ENCODE data around the gene ZNF653. TPM values are rescaled to one million over a fixed set of nuclear protein-coding genes. Genes with fewer than 3 reads are reported as not detected.

The ZNF653 gene, protein sequence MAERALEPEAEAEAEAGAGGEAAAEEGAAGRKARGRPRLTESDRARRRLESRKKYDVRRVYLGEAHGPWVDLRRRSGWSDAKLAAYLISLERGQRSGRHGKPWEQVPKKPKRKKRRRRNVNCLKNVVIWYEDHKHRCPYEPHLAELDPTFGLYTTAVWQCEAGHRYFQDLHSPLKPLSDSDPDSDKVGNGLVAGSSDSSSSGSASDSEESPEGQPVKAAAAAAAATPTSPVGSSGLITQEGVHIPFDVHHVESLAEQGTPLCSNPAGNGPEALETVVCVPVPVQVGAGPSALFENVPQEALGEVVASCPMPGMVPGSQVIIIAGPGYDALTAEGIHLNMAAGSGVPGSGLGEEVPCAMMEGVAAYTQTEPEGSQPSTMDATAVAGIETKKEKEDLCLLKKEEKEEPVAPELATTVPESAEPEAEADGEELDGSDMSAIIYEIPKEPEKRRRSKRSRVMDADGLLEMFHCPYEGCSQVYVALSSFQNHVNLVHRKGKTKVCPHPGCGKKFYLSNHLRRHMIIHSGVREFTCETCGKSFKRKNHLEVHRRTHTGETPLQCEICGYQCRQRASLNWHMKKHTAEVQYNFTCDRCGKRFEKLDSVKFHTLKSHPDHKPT
- total RNA-seq = 1 to 10 TPM; 2.7 to 7.0 (median 3.9) TPM
- long read RNA-seq = 0 reads

DNA sequence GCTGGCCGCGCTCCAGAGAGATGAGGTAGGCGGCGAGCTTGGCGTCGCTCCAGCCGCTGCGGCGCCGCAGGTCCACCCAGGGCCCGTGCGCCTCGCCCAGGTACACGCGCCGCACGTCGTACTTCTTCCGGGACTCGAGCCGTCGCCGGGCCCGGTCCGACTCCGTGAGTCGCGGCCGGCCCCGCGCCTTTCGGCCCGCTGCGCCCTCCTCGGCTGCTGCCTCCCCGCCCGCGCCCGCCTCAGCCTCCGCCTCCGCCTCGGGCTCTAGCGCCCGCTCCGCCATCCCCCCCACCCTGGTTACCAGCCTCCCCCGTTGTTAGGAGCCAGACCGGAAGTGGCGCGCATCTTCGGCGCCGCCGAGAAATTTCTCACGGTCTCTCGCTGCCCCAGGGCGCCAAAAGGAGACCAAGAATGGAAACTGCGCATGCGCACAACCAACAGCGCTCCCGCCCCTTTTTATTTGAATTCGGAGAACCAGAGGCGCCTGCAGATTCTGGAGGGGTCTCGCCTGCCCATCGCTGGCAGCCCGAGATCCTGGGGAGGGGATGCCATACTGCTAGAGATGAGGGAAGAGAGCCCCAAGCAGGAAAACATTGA, at the start of gene ZNF653:
Gene ZNF653 (minus strand): TSS at position 336 of the 597 bp plus-strand sequence. CDS start 53 bp downstream, at position 283.
- peak within 1 kb of the TSS; percentile 74 to 88 (median 81) for H3K27ac ChIP-seq
- peaks cover 0 to 11% (median 0%) of the 10 kb centered on the region in 4 donors for H3K4me1 ChIP-seq
- DNase-seq (peak; percentile 92 to 95 (median 95)), ATAC-seq (peak; percentile 68 to 82 (median 74))
- no peaks in the 10 kb centered on the region for H3K27me3 ChIP-seq
- no peaks in the 10 kb centered on the region for H3K36me3 ChIP-seq
- H3K9me3 ChIP-seq = no peaks in the 10 kb centered on the region
- TF ChIP-seq, protein P1, sequence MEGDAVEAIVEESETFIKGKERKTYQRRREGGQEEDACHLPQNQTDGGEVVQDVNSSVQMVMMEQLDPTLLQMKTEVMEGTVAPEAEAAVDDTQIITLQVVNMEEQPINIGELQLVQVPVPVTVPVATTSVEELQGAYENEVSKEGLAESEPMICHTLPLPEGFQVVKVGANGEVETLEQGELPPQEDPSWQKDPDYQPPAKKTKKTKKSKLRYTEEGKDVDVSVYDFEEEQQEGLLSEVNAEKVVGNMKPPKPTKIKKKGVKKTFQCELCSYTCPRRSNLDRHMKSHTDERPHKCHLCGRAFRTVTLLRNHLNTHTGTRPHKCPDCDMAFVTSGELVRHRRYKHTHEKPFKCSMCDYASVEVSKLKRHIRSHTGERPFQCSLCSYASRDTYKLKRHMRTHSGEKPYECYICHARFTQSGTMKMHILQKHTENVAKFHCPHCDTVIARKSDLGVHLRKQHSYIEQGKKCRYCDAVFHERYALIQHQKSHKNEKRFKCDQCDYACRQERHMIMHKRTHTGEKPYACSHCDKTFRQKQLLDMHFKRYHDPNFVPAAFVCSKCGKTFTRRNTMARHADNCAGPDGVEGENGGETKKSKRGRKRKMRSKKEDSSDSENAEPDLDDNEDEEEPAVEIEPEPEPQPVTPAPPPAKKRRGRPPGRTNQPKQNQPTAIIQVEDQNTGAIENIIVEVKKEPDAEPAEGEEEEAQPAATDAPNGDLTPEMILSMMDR (IDR thresholded peaks at IDR 0.05) = no peak
- TF ChIP-seq POLR2A (IDR thresholded peaks at IDR 0.05) = peak; percentile 65
- peak within 1 kb of the TSS; percentile 73 to 89 (median 86) for H3K4me3 ChIP-seq
- intact Hi-C loops (cut with DNase I) = no loop called here
- WGBS (ENCODE audit: insufficient coverage, low coverage, low lambda C conversion rate, missing lambda C conversion rate) = 0% methylated on average over 22 of the region's 65 CpGs

DNA sequence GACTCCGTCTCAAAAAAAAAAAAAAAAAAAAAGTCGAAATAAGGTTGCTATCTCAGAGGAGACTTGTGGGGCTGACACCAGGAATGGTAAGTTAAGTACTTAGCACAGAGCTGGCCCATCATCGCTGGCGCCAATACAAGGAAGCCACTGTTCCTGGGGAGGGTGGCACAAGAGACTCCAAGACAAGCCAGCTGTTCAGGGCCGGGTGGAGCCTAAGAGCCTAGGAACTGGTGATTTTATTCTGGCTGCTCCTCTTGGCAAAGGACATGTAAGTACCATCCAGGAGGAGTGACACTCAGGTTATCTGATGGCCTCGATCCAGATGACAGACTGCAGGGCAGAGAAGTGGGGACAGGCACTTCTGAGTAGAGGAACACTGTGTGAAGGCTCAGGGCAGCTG, 49.6 kb upstream of the ZNF653 start:
- Histone ChIP-seq H3K9me3 (no peaks in the 10 kb centered on the region), H3K27ac (no peak overlapping the region), H3K27me3 (no peaks in the 10 kb centered on the region), H3K4me1 (peaks cover 0 to 14% (median 4%) of the 10 kb centered on the region in 4 donors), H3K4me3 (no peak overlapping the region), H3K36me3 (peaks cover 0 to 9% (median 5%) of the 10 kb centered on the region in 4 donors)
- ATAC-seq = no peak
- TF ChIP-seq, protein P1 (IDR thresholded peaks at IDR 0.05) = no peak
- TF ChIP-seq POLR2A (IDR thresholded peaks at IDR 0.05) = no peak
- intact Hi-C loops (cut with DNase I) = no loop called here
- no peak for DNase-seq
- 85% methylated on average over 4 of the region's 6 CpGs for WGBS (ENCODE audit: insufficient coverage, low coverage, low lambda C conversion rate, missing lambda C conversion rate)

DNA sequence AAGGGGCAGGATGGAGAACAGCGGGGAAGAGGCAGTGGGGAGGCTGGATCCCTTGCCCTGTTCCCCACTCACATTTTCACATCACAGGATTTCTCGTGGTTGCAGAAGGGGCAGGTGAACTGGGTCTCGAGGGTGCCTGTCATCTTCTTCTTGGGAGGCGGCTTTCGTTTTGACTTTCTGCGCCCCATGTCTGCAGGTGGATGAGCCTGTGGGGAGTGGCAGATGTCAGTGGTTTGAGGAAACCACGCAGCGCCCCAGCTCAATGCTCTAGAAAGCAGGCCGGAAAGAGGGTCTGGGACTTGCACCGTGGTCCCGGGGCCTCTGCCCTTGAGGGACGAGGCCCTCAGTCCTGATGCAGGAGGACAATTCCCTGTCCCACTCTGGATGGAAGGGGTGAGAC, 48.5 kb upstream of the ZNF653 start:
- Histone ChIP-seq H3K36me3 (peaks cover 0 to 9% (median 5%) of the 10 kb centered on the region in 4 donors), H3K4me1 (peaks cover 0 to 8% (median 0%) of the 10 kb centered on the region in 4 donors), H3K27ac (no peak overlapping the region), H3K4me3 (no peak overlapping the region), H3K9me3 (no peaks in the 10 kb centered on the region), H3K27me3 (no peaks in the 10 kb centered on the region)
- WGBS (ENCODE audit: insufficient coverage, low coverage, low lambda C conversion rate, missing lambda C conversion rate) = 68% methylated on average over 3 of the region's 12 CpGs
- no peak for DNase-seq
- TF ChIP-seq, protein P1 (IDR thresholded peaks at IDR 0.05) = no peak
- TF ChIP-seq POLR2A (IDR thresholded peaks at IDR 0.05) = no peak
- no peak for ATAC-seq
- intact Hi-C loops (cut with DNase I) = no loop called here

- H3K27ac ChIP-seq = no peak overlapping the region
- H3K4me3 ChIP-seq = no peak overlapping the region
- peaks cover 0 to 2% (median 0%) of the 10 kb centered on the region in 4 donors for H3K4me1 ChIP-seq
- ATAC-seq = no peak
- TF ChIP-seq POLR2A (IDR thresholded peaks at IDR 0.05) = no peak
- TF ChIP-seq, protein P1 (IDR thresholded peaks at IDR 0.05) = no peak
- no peaks in the 10 kb centered on the region for H3K9me3 ChIP-seq
- no peak for DNase-seq
- peaks cover 0 to 9% (median 5%) of the 10 kb centered on the region in 4 donors for H3K36me3 ChIP-seq
- intact Hi-C loops (cut with DNase I) = no loop called here
- WGBS (ENCODE audit: insufficient coverage, low coverage, low lambda C conversion rate, missing lambda C conversion rate) = 77% methylated on average over 3 of the region's 20 CpGs
- H3K27me3 ChIP-seq = no peaks in the 10 kb centered on the region
Observed at GRCh38 chr19:11552666-11553372, 47.2 kb upstream of the ZNF653 start.

All from right lobe of liver (tissue), 6 donors.